Fibroblast of pulmonary artery (primary cell): ENCODE results near the gene TRIP4.

ENCODE experiments used
- DNase-seq: peaks from one replicate; pipeline ENCODE4 v3.0.0-alpha.2; 2010; ENCODE audit warnings: low read depth
- H3K4me3 ChIP-seq: replicated peaks from 2 replicates; pipeline ENCODE4 v1.5.1; 2011; ENCODE audit warnings: low read depth, mild to moderate bottlenecking, control low read depth, low read length, moderate library complexity
- TF ChIP-seq, protein P1 (sequence below): IDR thresholded peaks from 2 replicates; pipeline ENCODE4 v1.5.1; 2011; ENCODE audit warnings: mild to moderate bottlenecking, control low read depth, low read length, inconsistent platforms; ENCODE audit errors: missing control alignments

The TRIP4 gene

DNA sequence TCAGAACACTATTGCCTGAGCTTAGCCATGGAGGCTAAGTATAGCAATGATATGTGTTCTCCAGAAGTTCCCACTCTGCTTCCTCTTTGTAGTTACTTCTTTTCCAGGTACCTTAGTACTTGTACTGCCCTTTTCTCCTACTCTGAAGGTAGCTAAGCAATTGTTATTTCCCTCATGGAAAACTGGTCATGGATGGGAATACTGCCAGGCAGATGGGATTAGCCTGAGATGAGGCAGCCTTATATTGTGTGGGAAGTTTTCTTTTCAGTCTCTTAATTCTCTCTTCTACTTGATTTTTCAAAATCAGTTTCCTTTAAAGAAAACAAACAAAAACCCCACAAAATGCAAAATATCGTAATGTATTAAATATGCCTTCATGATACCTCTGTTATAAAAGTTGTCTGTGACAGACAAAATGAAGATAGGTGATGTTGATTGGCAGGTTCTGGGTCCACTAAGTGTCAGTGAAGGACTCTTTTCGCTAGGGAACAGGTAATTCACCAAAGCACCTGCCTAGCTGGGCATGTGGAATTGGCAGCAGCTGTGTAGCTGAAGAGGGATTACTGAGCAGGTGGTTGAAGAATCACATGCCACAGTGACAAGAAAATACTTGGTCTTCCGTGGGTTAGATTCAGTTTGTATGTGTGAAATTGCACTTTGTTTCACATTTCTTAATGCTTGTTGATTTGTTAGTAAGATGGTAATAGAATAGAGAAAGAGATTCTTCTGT, 76.8 kb downstream of the TRIP4 start:
- H3K4me3 ChIP-seq: no peak overlapping the region
- TF ChIP-seq, protein P1, sequence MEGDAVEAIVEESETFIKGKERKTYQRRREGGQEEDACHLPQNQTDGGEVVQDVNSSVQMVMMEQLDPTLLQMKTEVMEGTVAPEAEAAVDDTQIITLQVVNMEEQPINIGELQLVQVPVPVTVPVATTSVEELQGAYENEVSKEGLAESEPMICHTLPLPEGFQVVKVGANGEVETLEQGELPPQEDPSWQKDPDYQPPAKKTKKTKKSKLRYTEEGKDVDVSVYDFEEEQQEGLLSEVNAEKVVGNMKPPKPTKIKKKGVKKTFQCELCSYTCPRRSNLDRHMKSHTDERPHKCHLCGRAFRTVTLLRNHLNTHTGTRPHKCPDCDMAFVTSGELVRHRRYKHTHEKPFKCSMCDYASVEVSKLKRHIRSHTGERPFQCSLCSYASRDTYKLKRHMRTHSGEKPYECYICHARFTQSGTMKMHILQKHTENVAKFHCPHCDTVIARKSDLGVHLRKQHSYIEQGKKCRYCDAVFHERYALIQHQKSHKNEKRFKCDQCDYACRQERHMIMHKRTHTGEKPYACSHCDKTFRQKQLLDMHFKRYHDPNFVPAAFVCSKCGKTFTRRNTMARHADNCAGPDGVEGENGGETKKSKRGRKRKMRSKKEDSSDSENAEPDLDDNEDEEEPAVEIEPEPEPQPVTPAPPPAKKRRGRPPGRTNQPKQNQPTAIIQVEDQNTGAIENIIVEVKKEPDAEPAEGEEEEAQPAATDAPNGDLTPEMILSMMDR: no peak
- peak; percentile 42 for DNase-seq

DNA sequence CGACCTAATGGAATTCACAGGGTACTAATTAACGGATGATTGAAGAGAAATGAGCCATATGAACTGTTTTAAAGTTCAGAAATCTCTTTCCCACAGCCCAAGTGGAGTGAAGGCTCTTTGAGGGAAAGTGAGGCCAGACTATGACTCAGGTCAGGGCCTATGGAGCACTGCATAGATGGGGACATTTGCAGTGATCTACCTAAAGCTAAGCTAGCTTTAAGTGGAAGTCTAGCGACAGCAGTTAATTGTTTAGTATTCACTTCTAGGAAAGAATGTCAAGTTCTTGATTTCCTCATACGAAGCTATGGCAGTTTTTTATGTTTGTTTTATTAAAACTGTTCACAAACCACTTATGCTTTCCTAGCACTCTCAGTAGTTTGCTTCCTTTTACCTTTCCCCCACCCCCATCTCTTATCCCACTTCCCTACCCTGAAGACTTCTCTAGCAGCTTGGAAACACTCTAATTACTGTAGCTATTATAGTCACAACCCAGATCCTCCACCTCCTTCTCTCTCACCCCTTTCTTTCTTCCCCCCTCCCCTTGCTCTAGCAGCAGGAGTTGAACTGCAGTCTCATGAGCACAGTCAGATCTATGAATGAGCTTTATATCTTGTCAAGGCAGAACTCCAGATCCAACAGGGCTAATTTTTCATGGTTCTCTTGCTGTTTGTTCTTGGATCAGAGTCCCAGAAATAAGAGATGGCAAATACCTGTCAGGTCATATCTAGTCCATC, 78.9 kb downstream of the TRIP4 start:
- DNase-seq: no peak
- no peak overlapping the region for H3K4me3 ChIP-seq
- TF ChIP-seq, protein P1: no peak

DNA sequence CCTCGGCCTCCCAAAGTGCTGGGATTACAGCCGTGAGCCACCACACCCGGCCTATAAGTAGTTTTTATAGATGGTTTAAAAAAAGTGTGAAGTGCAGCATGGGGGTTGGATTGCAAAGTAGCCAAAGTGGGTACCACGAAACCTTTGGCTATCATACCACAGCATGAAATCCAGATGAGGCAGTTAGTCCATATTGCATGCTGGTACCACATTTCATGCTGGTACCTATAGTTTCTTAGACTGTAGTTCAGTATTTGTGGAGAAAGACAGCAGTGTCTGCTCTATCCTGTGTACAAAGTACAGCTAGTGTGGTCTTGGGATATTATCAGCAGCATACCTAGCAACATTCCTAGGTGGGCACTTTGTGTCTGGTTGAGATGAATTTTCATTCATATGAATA, 84.5 kb downstream of the TRIP4 start:
- DNase-seq: no peak
- TF ChIP-seq, protein P1: no peak
- no peak overlapping the region for H3K4me3 ChIP-seq

DNA sequence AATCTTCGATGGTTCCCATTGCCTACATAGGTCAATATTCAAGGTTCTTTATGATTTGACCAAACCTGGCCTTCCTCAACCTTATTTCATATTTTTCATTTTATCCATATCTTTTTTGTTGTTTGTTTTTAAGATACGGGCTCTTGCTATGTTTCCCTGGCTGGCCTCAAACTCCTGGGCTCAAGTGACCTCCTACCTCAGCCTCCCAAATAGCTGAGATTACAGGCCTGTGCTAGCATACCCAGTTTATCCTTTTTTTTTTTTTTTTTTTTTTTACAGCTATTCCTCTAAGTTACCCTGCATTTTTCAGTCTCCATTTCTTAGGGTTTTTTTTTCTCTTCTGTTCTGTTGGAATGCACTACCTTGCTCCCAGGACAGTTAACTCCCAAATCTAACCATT, 87.2 kb downstream of the TRIP4 start:
- DNase-seq: no peak
- TF ChIP-seq, protein P1: no peak
- H3K4me3 ChIP-seq: no peak overlapping the region

DNA sequence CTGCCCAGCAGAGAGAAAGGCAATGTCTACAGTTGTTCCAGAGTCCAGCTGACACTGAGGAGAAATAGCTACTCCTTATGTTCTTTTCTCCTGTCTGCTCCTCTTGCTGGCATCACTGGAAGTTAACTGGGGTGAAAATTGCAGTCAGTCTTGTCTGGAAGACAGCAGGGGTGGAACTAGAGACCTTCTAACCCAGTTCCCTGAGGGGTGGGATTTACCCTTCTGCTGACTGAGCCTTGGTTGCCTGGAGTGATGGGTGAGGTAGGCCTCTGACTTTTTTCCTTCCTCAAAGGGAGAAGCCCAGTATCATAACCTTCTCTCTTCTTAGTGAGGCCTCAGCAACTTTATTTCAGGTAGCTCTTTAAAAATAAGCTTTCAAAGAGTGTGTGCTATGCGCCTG, 88.9 kb downstream of the TRIP4 start:
- DNase-seq: no peak
- no peak overlapping the region for H3K4me3 ChIP-seq
- TF ChIP-seq, protein P1: no peak

DNA sequence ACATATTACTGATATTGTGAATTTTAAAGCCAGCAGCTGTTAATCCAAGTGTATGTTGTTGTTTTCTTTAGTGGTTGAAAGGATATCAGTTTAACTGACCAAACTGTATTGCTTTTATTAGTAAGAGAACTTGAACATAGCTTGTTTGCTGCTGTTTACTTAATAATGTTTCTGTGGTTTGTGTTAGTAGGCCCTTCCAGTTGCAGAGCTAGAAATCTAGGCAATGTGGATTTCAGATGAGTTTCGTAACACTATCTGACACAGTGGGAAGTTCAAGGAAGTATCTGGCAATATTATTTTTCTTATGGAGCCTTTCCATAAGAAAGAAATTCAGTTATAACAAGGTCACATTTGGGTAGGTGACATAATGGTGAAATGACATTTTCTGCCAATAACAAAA, 91.2 kb downstream of the TRIP4 start:
- H3K4me3 ChIP-seq: no peak overlapping the region
- peak; percentile 24 for DNase-seq
- TF ChIP-seq, protein P1: no peak

DNA sequence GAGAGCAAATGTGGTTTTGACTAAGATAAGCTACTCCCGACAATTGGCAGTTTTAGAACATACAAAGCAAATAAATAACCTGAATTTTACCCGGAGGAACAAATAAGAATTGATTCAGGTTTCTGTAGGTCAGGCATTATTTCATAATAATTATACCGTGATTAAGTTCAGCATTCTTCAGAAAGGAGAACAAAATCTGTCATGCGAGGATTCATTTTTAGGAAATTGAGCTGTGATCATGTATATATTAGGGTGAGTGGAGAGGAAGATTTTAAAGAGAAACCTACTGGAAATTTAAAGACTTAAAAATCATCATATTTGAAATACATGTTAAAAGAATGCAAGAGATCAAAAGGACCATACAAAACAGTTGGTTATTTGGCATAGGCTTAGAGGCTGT, 93.3 kb downstream of the TRIP4 start:
- no peak overlapping the region for H3K4me3 ChIP-seq
- DNase-seq: no peak
- TF ChIP-seq, protein P1: no peak
